ENCODE results near the gene CUL2.
"Not testable (repeated sequence)": the region's sequence is repeated elsewhere in the genome, so short reads cannot be mapped to it uniquely, and the experiment has no call there.

Gene CUL2

DNA sequence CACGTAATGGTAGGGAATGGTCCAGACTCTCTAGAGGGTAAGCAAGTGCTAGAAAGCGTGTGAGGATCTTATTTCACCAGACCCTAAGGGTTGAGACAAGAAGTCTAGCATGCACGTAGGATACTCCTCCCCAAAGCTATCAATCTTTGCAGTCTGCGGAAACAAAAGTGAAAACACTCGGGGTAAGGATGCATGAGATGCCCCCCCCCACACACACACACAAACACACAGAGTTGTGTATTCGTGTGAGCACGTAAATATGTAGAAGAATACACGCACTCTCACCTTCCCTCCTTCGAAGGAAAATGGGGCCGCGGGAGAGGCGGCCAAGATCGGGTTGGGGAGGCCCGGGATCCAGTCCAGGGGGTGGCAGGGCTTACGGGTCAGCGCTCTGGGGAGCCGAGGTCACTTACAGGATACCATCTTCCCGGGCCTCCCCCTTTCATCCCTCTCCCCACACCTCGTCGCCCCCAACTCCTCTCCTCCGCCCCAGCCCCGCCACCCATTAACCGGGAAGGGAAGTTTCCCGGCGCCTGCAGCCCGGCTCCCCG, 455 bp downstream of the CUL2 start:
- H2AFZ ChIP-seq (ENCODE audit: low read depth, low read length, severe bottlenecking), result peak overlapping the region; percentile 76
- peaks cover 6% of the 10 kb centered on the region; the same call in 1 of the 2 replicates for H3K9me3 ChIP-seq (ENCODE audit: insufficient read depth, low read length)
- no peaks in the 10 kb centered on the region for H3K27me3 ChIP-seq (ENCODE audit: low read length)
- H3F3A ChIP-seq (ENCODE audit: insufficient read depth), result no peaks in the 10 kb centered on the region
- H3K27ac ChIP-seq (ENCODE audit: low read depth, low read length), result peak overlapping the region; percentile 76; the same call in 1 of the 2 replicates
- no peaks in the 10 kb centered on the region for H4K20me1 ChIP-seq (ENCODE audit: low read depth, low read length)
- TF ChIP-seq EZH2phosphoT487 (conservative IDR thresholded peaks at IDR 0.05; ENCODE audit: low read length), result no peak
- TF ChIP-seq, protein P1, sequence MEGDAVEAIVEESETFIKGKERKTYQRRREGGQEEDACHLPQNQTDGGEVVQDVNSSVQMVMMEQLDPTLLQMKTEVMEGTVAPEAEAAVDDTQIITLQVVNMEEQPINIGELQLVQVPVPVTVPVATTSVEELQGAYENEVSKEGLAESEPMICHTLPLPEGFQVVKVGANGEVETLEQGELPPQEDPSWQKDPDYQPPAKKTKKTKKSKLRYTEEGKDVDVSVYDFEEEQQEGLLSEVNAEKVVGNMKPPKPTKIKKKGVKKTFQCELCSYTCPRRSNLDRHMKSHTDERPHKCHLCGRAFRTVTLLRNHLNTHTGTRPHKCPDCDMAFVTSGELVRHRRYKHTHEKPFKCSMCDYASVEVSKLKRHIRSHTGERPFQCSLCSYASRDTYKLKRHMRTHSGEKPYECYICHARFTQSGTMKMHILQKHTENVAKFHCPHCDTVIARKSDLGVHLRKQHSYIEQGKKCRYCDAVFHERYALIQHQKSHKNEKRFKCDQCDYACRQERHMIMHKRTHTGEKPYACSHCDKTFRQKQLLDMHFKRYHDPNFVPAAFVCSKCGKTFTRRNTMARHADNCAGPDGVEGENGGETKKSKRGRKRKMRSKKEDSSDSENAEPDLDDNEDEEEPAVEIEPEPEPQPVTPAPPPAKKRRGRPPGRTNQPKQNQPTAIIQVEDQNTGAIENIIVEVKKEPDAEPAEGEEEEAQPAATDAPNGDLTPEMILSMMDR (IDR thresholded peaks at IDR 0.05; ENCODE audit: insufficient read depth, low read length, poor library complexity, severe bottlenecking), result no peak
- peaks cover 55% of the 10 kb centered on the region for H3K79me2 ChIP-seq (ENCODE audit: insufficient read depth, low read length)
- H3K4me3 ChIP-seq (ENCODE audit: insufficient read depth, low read length, poor library complexity, severe bottlenecking), result peak overlapping the region; percentile 87
- H3K9me2 ChIP-seq (replicated peaks; ENCODE audit: insufficient read depth, low read length), result no peaks in the 10 kb centered on the region
- peak overlapping the region; percentile 94 for H3K9ac ChIP-seq (ENCODE audit: low read length)
- H3K4me2 ChIP-seq (ENCODE audit: low read depth, low read length, poor library complexity, severe bottlenecking), result peak overlapping the region; percentile 77
- no peaks in the 10 kb centered on the region for H3K36me3 ChIP-seq (ENCODE audit: low read length)

DNA sequence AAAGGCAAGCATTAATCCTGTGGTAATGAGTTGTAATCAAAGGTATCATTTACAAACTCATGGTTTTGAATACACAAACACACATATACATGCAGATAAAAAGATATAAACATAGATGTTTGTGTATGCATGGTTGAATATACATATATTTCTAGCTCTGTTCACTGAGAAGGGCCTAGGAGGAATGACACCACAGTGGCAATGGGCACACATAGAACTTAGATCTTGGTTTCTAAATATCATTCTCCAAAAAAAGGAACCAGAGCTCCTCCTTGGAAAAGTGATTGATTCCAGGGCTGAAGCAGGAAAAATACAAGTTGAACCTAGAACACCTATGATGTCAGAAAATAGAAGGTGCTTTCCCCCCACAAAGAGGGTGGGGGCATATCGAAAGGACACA, 6.9 kb downstream of the CUL2 start:
- Histone ChIP-seq H2AFZ (ENCODE audit: low read depth, low read length, severe bottlenecking) (no peak overlapping the region), H3K9me3 (ENCODE audit: insufficient read depth, low read length) (no peaks in the 10 kb centered on the region), H4K20me1 (ENCODE audit: low read depth, low read length) (no peaks in the 10 kb centered on the region), H3K9me2 (replicated peaks; ENCODE audit: insufficient read depth, low read length) (no peaks in the 10 kb centered on the region), H3K4me2 (ENCODE audit: low read depth, low read length, poor library complexity, severe bottlenecking) (no peak overlapping the region), H3K79me2 (ENCODE audit: insufficient read depth, low read length) (peaks cover 96% of the 10 kb centered on the region), H3K4me3 (ENCODE audit: insufficient read depth, low read length, poor library complexity, severe bottlenecking) (no peak overlapping the region), H3K9ac (ENCODE audit: low read length) (no peak overlapping the region), H3K27ac (ENCODE audit: low read depth, low read length) (no peak overlapping the region), H3K36me3 (ENCODE audit: low read length) (no peaks in the 10 kb centered on the region), H3F3A (ENCODE audit: insufficient read depth) (no peaks in the 10 kb centered on the region), H3K27me3 (ENCODE audit: low read length) (no peaks in the 10 kb centered on the region)
- no peak for TF ChIP-seq EZH2phosphoT487 (conservative IDR thresholded peaks at IDR 0.05; ENCODE audit: low read length)
- TF ChIP-seq, protein P1 (IDR thresholded peaks at IDR 0.05; ENCODE audit: insufficient read depth, low read length, poor library complexity, severe bottlenecking), result no peak

DNA sequence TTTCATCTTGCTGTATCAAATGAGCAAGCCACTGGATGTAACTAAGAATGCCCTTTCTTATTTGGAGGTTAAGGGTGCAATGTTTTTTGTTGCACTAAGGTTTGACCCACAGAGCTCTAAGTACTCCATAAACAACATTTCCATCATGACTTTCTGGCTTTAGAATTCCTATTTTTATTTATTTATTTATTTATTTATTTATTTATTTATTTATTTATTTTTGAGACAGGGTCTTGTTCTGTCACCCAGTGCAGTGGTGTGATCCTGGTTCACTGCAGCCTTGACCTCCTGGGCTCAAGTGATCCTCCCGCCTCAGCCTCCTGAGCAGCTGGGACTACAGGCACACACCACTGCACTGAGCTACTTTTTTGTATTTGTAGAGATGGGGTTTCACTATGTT, 9.9 kb downstream of the CUL2 start:
- not testable (repeated sequence) for H3K27ac ChIP-seq (ENCODE audit: low read depth, low read length); H3K9me3 ChIP-seq (ENCODE audit: insufficient read depth, low read length); H3K4me3 ChIP-seq (ENCODE audit: insufficient read depth, low read length, poor library complexity, severe bottlenecking); H3K9ac ChIP-seq (ENCODE audit: low read length); H2AFZ ChIP-seq (ENCODE audit: low read depth, low read length, severe bottlenecking); H3K27me3 ChIP-seq (ENCODE audit: low read length); H3K4me2 ChIP-seq (ENCODE audit: low read depth, low read length, poor library complexity, severe bottlenecking); H4K20me1 ChIP-seq (ENCODE audit: low read depth, low read length); H3K36me3 ChIP-seq (ENCODE audit: low read length); H3F3A ChIP-seq (ENCODE audit: insufficient read depth); H3K9me2 ChIP-seq (replicated peaks; ENCODE audit: insufficient read depth, low read length)
- peaks cover 83% of the 10 kb centered on the region for H3K79me2 ChIP-seq (ENCODE audit: insufficient read depth, low read length)

DNA sequence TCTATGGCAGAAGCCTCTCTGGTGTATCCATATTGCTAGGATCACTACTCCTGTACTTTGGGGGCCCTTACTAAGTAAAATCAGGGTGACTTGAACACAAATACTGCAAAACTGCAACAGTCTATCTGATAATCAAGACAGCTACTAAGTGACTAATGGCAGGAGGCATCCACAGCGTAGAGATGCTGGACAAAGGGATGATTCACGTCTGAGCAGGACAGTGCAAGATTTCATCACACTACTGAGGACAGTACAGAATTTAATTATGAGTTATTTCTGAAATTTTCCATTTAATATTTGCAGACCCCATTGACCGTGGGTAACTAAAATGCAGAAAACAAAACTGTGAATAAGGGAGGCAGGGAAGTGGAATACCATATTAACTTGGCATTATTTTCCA, 10.4 kb downstream of the CUL2 start:
- H3K4me3 ChIP-seq (ENCODE audit: insufficient read depth, low read length, poor library complexity, severe bottlenecking), result no peak overlapping the region
- no peaks in the 10 kb centered on the region for H3K9me2 ChIP-seq (replicated peaks; ENCODE audit: insufficient read depth, low read length)
- no peaks in the 10 kb centered on the region for H3K27me3 ChIP-seq (ENCODE audit: low read length)
- H4K20me1 ChIP-seq (ENCODE audit: low read depth, low read length), result no peaks in the 10 kb centered on the region
- peaks cover 3% of the 10 kb centered on the region; the same call in 1 of the 2 replicates for H3K36me3 ChIP-seq (ENCODE audit: low read length)
- H2AFZ ChIP-seq (ENCODE audit: low read depth, low read length, severe bottlenecking), result no peak overlapping the region
- H3K27ac ChIP-seq (ENCODE audit: low read depth, low read length), result no peak overlapping the region
- no peak overlapping the region for H3K9ac ChIP-seq (ENCODE audit: low read length)
- H3K9me3 ChIP-seq (ENCODE audit: insufficient read depth, low read length), result no peaks in the 10 kb centered on the region
- H3K4me2 ChIP-seq (ENCODE audit: low read depth, low read length, poor library complexity, severe bottlenecking), result no peak overlapping the region
- no peaks in the 10 kb centered on the region for H3F3A ChIP-seq (ENCODE audit: insufficient read depth)
- peaks cover 83% of the 10 kb centered on the region for H3K79me2 ChIP-seq (ENCODE audit: insufficient read depth, low read length)
- TF ChIP-seq EZH2phosphoT487 (conservative IDR thresholded peaks at IDR 0.05; ENCODE audit: low read length), result no peak
- TF ChIP-seq, protein P1 (IDR thresholded peaks at IDR 0.05; ENCODE audit: insufficient read depth, low read length, poor library complexity, severe bottlenecking), result no peak
